Measurements from ENCODE around the gene ARHGAP32. TPM values are rescaled to one million over a fixed set of nuclear protein-coding genes. Genes with fewer than 3 reads are reported as not detected.

ARHGAP32 gene
- total and polyA plus RNA-seq, 2 donors (not counting 1 experiment from before 2014, with no cell fraction given), result 4.0 to 9.6 TPM

DNA sequence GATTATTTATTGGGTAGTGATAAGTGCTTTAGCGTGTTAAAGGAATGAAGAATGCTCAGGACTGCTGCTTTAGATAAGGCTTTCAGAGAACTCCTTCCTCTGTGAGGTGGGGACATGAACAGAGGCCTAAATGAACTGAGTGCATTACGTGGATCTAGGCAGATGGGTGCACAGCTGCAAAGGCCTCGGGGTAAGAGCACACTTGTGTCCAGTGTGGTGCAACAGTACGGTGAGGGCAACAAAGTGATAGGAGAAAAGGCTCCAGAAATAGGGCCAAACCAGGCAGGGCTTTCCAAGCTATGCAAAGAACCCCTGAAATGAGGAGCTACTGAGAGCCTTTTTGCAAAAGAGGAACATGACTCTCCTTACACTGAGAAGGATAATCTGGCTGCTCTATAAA, 45.3 kb upstream of the ARHGAP32 start:
- Histone ChIP-seq H3K4me2 (ENCODE audit: extremely low read depth, insufficient read depth, low read length) (no peak overlapping the region), H2AFZ (ENCODE audit: low read length) (no peak overlapping the region)

DNA sequence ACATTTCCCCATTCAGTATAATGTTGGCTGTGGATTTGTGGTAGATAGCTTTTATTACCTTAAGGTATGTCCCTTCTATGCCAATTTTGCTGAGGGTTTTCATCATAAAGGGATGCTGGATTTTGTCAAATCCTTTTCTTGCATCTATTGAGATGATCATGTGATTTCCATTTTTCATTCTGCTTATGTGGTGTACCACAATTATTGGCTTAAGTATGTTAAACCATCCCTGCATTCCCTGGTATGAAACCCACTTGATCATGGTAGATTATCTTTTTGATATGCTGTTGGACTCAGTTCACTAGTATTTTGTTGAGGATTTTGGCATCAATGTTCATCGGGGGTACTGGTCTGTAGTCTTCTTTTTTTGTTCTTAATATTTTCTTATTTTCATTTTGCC, 44.7 kb upstream of the ARHGAP32 start:
- H3K27ac ChIP-seq (ENCODE audit: insufficient read depth, low read length), result no peak overlapping the region
- no peak overlapping the region for H3K4me2 ChIP-seq (ENCODE audit: extremely low read depth, insufficient read depth, low read length)
- H3K79me2 ChIP-seq (ENCODE audit: control insufficient read depth, insufficient read depth, low read length), result no peaks in the 10 kb centered on the region
- no peak overlapping the region for H2AFZ ChIP-seq (ENCODE audit: low read length)
- no peaks in the 10 kb centered on the region for H4K20me1 ChIP-seq (ENCODE audit: control insufficient read depth, extremely low read depth, insufficient read depth, low read length)
- no peak overlapping the region for H3K4me3 ChIP-seq (replicated peaks in 1 of 4; ENCODE audit: control extremely low read depth in 1 of 4, insufficient read depth in 1 of 4, low read depth in 3 of 4, low read length in 4 of 4)
- no peaks in the 10 kb centered on the region for H3K4me1 ChIP-seq (ENCODE audit: control insufficient read depth, extremely low read depth, insufficient read depth, low read length)
- no peaks in the 10 kb centered on the region for H3K27me3 ChIP-seq (ENCODE audit: control insufficient read depth, insufficient read depth, low read length)
- TF ChIP-seq EZH2 (IDR thresholded peaks at IDR 0.05; ENCODE audit: low read length, missing control alignments), result no peak
- DNase-seq (ENCODE audit: low read depth in 2 of 2), result peak in 1 of 2 donors; percentile 39
- no peaks in the 10 kb centered on the region for H3K36me3 ChIP-seq (ENCODE audit: control insufficient read depth, insufficient read depth, low read length)
- no peaks in the 10 kb centered on the region for H3K9me3 ChIP-seq (ENCODE audit: control insufficient read depth, insufficient read depth, low read depth, low read length)
- H3K9ac ChIP-seq (ENCODE audit: insufficient read depth, low read length), result no peak overlapping the region

More for the DNA sequence above, 45.3 kb upstream of the ARHGAP32 start:
- DNase-seq (ENCODE audit: low read depth in 2 of 2), result no peak
- Histone ChIP-seq H3K9me3 (ENCODE audit: control insufficient read depth, insufficient read depth, low read depth, low read length) (no peaks in the 10 kb centered on the region), H4K20me1 (ENCODE audit: control insufficient read depth, extremely low read depth, insufficient read depth, low read length) (no peaks in the 10 kb centered on the region), H3K4me1 (ENCODE audit: control insufficient read depth, extremely low read depth, insufficient read depth, low read length) (no peaks in the 10 kb centered on the region), H3K27ac (ENCODE audit: insufficient read depth, low read length) (no peak overlapping the region), H3K79me2 (ENCODE audit: control insufficient read depth, insufficient read depth, low read length) (no peaks in the 10 kb centered on the region), H3K27me3 (ENCODE audit: control insufficient read depth, insufficient read depth, low read length) (no peaks in the 10 kb centered on the region), H3K4me3 (replicated peaks in 1 of 4; ENCODE audit: control extremely low read depth in 1 of 4, insufficient read depth in 1 of 4, low read depth in 3 of 4, low read length in 4 of 4) (no peak overlapping the region), H3K36me3 (ENCODE audit: control insufficient read depth, insufficient read depth, low read length) (no peaks in the 10 kb centered on the region), H3K9ac (ENCODE audit: insufficient read depth, low read length) (no peak overlapping the region)
- TF ChIP-seq, protein P1, sequence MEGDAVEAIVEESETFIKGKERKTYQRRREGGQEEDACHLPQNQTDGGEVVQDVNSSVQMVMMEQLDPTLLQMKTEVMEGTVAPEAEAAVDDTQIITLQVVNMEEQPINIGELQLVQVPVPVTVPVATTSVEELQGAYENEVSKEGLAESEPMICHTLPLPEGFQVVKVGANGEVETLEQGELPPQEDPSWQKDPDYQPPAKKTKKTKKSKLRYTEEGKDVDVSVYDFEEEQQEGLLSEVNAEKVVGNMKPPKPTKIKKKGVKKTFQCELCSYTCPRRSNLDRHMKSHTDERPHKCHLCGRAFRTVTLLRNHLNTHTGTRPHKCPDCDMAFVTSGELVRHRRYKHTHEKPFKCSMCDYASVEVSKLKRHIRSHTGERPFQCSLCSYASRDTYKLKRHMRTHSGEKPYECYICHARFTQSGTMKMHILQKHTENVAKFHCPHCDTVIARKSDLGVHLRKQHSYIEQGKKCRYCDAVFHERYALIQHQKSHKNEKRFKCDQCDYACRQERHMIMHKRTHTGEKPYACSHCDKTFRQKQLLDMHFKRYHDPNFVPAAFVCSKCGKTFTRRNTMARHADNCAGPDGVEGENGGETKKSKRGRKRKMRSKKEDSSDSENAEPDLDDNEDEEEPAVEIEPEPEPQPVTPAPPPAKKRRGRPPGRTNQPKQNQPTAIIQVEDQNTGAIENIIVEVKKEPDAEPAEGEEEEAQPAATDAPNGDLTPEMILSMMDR (conservative IDR thresholded peaks at IDR 0.05 in 1 of 2, IDR thresholded peaks at IDR 0.05 in 1 of 2; ENCODE audit: low read depth in 1 of 2, low read length in 2 of 2), result no peak
- TF ChIP-seq EZH2 (IDR thresholded peaks at IDR 0.05; ENCODE audit: low read length, missing control alignments), result no peak

DNA sequence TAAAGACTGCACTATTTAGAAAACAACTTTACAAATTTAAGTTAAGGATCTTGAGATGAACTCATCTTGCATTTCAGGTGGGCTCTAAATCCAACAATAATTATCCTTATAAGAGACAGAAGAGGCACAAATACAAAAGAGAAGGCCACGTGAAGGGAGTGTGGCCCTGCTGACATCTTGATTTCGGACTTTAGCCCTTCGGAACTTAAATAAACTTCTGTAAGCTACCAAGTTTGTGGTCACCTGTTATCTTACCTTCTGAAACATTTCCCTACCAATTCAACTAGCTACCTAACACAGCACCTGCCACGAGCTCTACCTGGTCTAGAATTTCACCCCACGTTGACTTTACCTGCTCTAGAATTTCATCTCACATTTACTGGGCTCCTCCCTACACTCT, 42.9 kb upstream of the ARHGAP32 start:
- Histone ChIP-seq H3K9me3 (ENCODE audit: control insufficient read depth, insufficient read depth, low read depth, low read length) (no peaks in the 10 kb centered on the region), H2AFZ (ENCODE audit: low read length) (no peak overlapping the region), H3K36me3 (ENCODE audit: control insufficient read depth, insufficient read depth, low read length) (no peaks in the 10 kb centered on the region), H3K9ac (ENCODE audit: insufficient read depth, low read length) (no peak overlapping the region), H4K20me1 (ENCODE audit: control insufficient read depth, extremely low read depth, insufficient read depth, low read length) (no peaks in the 10 kb centered on the region), H3K27ac (ENCODE audit: insufficient read depth, low read length) (no peak overlapping the region), H3K4me1 (ENCODE audit: control insufficient read depth, extremely low read depth, insufficient read depth, low read length) (no peaks in the 10 kb centered on the region), H3K79me2 (ENCODE audit: control insufficient read depth, insufficient read depth, low read length) (no peaks in the 10 kb centered on the region), H3K27me3 (ENCODE audit: control insufficient read depth, insufficient read depth, low read length) (no peaks in the 10 kb centered on the region), H3K4me3 (replicated peaks in 1 of 4; ENCODE audit: control extremely low read depth in 1 of 4, insufficient read depth in 1 of 4, low read depth in 3 of 4, low read length in 4 of 4) (no peak overlapping the region), H3K4me2 (ENCODE audit: extremely low read depth, insufficient read depth, low read length) (no peak overlapping the region)
- TF ChIP-seq, protein P1 (conservative IDR thresholded peaks at IDR 0.05 in 1 of 2, IDR thresholded peaks at IDR 0.05 in 1 of 2; ENCODE audit: low read depth in 1 of 2, low read length in 2 of 2), result no peak
- no peak for TF ChIP-seq EZH2 (IDR thresholded peaks at IDR 0.05; ENCODE audit: low read length, missing control alignments)
- no peak for DNase-seq (ENCODE audit: low read depth in 2 of 2)

Measured in fibroblast of lung (primary cell).